Ovary (tissue), 9 donors: Measurements from ENCODE around the gene XXYLT1. TPM values are rescaled to one million over a fixed set of nuclear protein-coding genes. Genes with fewer than 3 reads are reported as not detected.
A peak's percentile ranks its signal among the peaks of the same experiment; 100 is the strongest.

Experiments used
- DNase-seq, 5 donors: peaks; one replicate each; pipeline ENCODE4 v3.0.0-alpha.2; 2019 to 2020
- H3K27ac ChIP-seq, 2 donors: fragments of 200-600 bp; one replicate each; pipeline versions ENCODE4 v1.5.1 to v1.8.0; 2019 to 2022
- H3K27me3 ChIP-seq: fragments of 200-600 bp; one replicate; pipeline ENCODE4 v1.8.0; 2022
- H3K36me3 ChIP-seq: fragments of 200-600 bp; sonication (generic); one replicate; pipeline ENCODE4 v1.5.1; 2019
- H3K4me1 ChIP-seq: one replicate; pipeline ENCODE4 v1.8.1; 2013; ENCODE audit warnings: mild to moderate bottlenecking, moderate library complexity; ENCODE audit not compliant: insufficient read depth
- H3K4me3 ChIP-seq: fragments of 200-600 bp; sonication (generic); one replicate; pipeline ENCODE4 v1.5.1; 2017
- H3K9me3 ChIP-seq, 2 donors: fragments of 200-600 bp in 1 of 2; sonication (generic) in 1 of 2; one replicate each; pipeline versions ENCODE4 v1.5.1 to v1.8.1; 2013 to 2019; ENCODE audit warnings: mild to moderate bottlenecking in 1 of 2, moderate library complexity in 1 of 2
- EP300 ChIP-seq: sonication (generic); formaldehyde crosslinking; IDR thresholded peaks from one replicate; pipeline ENCODE4 v1.6.1; 2017; ENCODE audit warnings: antibody characterized with exemption
- POLR2A ChIP-seq: fragments of 450-650 bp; IDR thresholded peaks from one replicate; pipeline ENCODE4 v1.6.1; 2017; ENCODE audit warnings: antibody characterized with exemption, mild to moderate bottlenecking, moderate library complexity
- WGBS, 3 donors: extraction: QIAGEN DNeasy Blood & Tissue Kit in 1 of 3; methylation state at CpG; one replicate each; pipeline versions ENCODE4 v1.1.5 to v1.1.7; 2013 to 2017; 5-methylcytosine and 5-hydroxymethylcytosine counted together
- intact Hi-C, 4 donors: fragments of 100-400 bp; cut with DNase I; formaldehyde crosslinking; loops; one replicate each; pipeline versions ENCODE4 v1.11.0 to v1.15.1; 2022 to 2023
- polyA plus RNA-seq, 2 donors: library from polyadenylated mRNA; stranded (reverse); fragments of 200-250 nt in 1 of 2; fragments of 350-450 nt in 1 of 2; fragmentation: Illumina TruSeq in 1 of 2; extraction: RNeasy Lipid Tissue Mini Kit (QIAGEN cat#74804) in 1 of 2; gene quantifications; one replicate each; pipeline ENCODE4 v1.2.3, GENCODE V29; 2013 to 2014
- total RNA-seq, 7 donors: library from RNA; depleted of rRNA in 2 of 7; stranded (reverse); fragments of >200 nt in 2 of 7; fragmentation: NEBNext Ultra II Directional in 3 of 7; extraction: Animal tissue kit (Norgen Biotek cat#: 25700) in 3 of 7; gene quantifications; one replicate each; pipeline versions ENCODE4 v1.1.0 to v1.2.4, GENCODE V29; 2016 to 2023
- TF ChIP-seq, protein P1 (sequence below), 3 donors: fragments of 450-650 bp in 2 of 3; fragments of 200-600 bp in 1 of 3; IDR thresholded peaks; one replicate each; pipeline versions ENCODE4 v1.5.1 to v1.8.0; 2016 to 2022; ENCODE audit warnings: antibody characterized with exemption in 3 of 3, mild to moderate bottlenecking in 1 of 3
- donor health status: DM: no; HTN: no; CAD: no; lungs with moderate emphysema.
- donor health status: DM: no; HTN: no; CAD: no.
- donor health status: Bipolar disorder and iron deficiency.
- donor health status: DM: yes; HTN: yes; CAD: no.
- donor health status: DM: no; HTN: no; CAD: no.
- donor health status: DM: yes; HTN: yes; CAD: no.

Gene XXYLT1
- total and polyA plus RNA-seq, 9 donors: 5.6 to 13.6 (median 10.2) TPM

DNA sequence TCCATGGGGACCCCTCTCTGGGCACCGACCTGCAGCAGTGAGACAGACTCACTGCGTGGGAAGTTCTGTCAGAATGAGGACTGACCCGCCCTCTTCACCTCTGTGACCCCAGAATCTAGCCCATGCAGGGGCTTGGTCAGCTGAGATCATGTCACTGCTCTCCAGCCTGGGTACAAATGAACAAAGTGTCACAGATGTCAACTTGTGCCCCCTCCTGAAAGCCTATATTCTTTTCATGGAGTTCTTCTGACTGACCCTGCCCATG lies 210.8 kb downstream of the XXYLT1 start:
- no peak overlapping the region for H3K4me3 ChIP-seq
- H3K27ac ChIP-seq: no peak overlapping the region
- no peaks in the 10 kb centered on the region for H3K9me3 ChIP-seq
- intact Hi-C loops: no loop called here
- TF ChIP-seq EP300: no peak
- TF ChIP-seq, protein P1, sequence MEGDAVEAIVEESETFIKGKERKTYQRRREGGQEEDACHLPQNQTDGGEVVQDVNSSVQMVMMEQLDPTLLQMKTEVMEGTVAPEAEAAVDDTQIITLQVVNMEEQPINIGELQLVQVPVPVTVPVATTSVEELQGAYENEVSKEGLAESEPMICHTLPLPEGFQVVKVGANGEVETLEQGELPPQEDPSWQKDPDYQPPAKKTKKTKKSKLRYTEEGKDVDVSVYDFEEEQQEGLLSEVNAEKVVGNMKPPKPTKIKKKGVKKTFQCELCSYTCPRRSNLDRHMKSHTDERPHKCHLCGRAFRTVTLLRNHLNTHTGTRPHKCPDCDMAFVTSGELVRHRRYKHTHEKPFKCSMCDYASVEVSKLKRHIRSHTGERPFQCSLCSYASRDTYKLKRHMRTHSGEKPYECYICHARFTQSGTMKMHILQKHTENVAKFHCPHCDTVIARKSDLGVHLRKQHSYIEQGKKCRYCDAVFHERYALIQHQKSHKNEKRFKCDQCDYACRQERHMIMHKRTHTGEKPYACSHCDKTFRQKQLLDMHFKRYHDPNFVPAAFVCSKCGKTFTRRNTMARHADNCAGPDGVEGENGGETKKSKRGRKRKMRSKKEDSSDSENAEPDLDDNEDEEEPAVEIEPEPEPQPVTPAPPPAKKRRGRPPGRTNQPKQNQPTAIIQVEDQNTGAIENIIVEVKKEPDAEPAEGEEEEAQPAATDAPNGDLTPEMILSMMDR (IDR thresholded peaks at IDR 0.05): no peak
- no peak for TF ChIP-seq POLR2A
- DNase-seq: no peak
- H3K27me3 ChIP-seq: no peaks in the 10 kb centered on the region
- WGBS, 3 donors: 81 to 82% (median 81%) methylated on average over 3 of the region's 3 CpGs
- H3K36me3 ChIP-seq: no peaks in the 10 kb centered on the region
- H3K4me1 ChIP-seq: no peaks in the 10 kb centered on the region

DNA sequence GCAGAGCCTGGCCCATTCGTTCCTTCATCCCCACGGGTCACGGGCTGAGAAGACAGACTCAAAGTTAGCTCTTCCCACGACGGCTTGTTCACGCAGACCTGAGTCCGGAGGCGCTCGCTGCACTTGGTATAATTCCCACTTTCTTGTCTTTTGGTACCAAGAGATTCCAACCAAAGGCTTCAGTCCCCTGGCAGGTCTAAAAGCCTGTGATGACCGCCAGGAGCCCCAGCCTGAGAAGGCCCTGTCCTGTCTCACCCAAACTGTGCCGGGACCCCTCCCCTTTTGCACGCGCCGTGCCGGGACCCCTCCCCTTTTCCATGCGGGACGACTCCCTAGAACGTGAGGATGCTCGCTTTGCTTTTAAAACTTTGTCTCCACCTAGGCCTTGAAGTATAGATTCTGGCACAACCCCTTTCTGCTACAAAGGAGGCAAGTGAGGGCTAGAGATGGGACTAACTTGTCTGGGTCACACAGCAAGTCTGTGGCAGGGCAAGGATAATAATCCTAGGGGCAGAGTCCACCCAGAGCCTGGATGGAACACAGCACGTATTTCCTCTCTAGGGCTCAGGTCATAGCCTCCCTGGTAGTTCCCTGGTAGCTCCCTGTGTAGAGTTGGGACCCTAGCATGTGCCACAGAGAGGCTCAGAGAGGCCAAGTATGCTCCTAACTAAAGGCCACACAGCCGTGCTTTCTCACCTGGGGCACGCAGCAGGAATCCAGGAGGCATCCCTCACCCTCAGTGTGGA lies 211.3 kb downstream of the XXYLT1 start:
- Histone ChIP-seq H3K27me3 (no peaks in the 10 kb centered on the region), H3K4me1 (no peaks in the 10 kb centered on the region), H3K36me3 (no peaks in the 10 kb centered on the region), H3K27ac (no peak overlapping the region), H3K9me3 (no peaks in the 10 kb centered on the region), H3K4me3 (no peak overlapping the region)
- peak in 1 of 5 donors; percentile 15 for DNase-seq
- WGBS, 3 donors: 82 to 84% (median 84%) methylated on average over 22 of the region's 22 CpGs
- intact Hi-C loops: no loop called here
- TF ChIP-seq, protein P1 (IDR thresholded peaks at IDR 0.05): no peak
- no peak for TF ChIP-seq EP300
- TF ChIP-seq POLR2A: no peak

DNA sequence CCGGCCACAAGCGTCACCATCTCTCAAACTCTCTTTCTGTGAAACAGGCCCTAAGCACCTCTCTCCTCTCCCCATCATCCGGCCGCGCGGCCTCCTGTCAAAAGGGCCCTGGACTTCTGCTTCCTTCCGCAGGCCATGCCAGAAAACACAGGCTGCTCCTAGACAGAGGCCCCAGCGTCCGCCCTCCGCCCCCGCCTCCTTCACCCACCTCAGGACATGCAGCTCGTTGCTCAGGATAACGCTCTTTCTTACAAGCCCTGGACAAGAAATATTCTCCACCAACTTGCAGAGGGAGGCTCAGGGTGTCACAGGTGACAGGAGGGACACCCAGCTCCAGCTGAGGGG lies 212.0 kb downstream of the XXYLT1 start:
- peak in 1 of 5 donors; percentile 42 for DNase-seq
- Histone ChIP-seq H3K36me3 (no peaks in the 10 kb centered on the region), H3K9me3 (no peaks in the 10 kb centered on the region), H3K4me3 (no peak overlapping the region), H3K27ac (no peak overlapping the region), H3K27me3 (no peaks in the 10 kb centered on the region), H3K4me1 (no peaks in the 10 kb centered on the region)
- intact Hi-C loops: no loop called here
- 47 to 56% (median 54%) methylated on average over 13 of the region's 13 CpGs for WGBS, 3 donors
- no peak for TF ChIP-seq EP300
- TF ChIP-seq POLR2A: no peak
- TF ChIP-seq, protein P1 (IDR thresholded peaks at IDR 0.05): no peak

DNA sequence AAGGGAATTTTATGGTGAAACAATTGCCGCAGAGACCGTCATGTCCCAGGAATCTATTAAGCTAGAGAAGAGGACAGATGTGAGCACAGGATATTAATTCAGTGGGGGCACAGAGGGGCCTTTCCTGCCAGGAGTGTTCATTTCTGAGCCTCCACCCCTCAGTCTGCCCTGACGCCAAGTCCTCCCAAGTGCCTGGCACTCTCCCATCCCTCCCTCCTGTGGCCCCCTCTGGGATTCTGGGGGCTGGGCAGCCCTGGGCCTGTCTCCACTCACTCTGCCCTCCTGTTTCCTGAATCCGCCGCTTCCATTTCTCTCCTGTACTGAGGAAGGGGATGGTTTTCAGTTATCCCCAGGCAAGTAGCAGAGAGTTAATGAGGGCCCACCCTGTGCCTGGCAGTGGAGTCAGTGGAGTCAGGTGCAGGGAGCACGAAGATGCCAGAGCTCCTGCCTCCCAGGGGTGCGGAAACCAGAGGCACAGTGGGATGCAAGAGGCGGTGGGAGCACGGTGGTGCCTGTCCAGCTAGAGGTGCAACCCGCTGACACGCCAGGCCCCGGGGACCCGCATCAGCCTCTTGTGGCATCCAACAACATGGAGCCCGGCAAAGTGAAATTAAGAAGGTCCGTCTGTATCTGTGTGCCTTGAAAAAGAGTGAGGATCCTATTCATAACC lies 212.5 kb downstream of the XXYLT1 start:
- Histone ChIP-seq H3K9me3 (no peaks in the 10 kb centered on the region), H3K36me3 (no peaks in the 10 kb centered on the region), H3K27me3 (no peaks in the 10 kb centered on the region), H3K4me3 (no peak overlapping the region), H3K27ac (no peak overlapping the region), H3K4me1 (no peaks in the 10 kb centered on the region)
- WGBS, 3 donors: 81 to 85% (median 81%) methylated on average over 15 of the region's 15 CpGs
- DNase-seq: peak in 1 of 5 donors; percentile 20
- TF ChIP-seq, protein P1 (IDR thresholded peaks at IDR 0.05): no peak
- TF ChIP-seq POLR2A (no peak), EP300 (no peak)
- intact Hi-C loops: no loop called here
